GM18507 (cell line): Measurements from ENCODE around the gene ISG15.
A peak's percentile ranks its signal among the peaks of the same experiment; 100 is the strongest.
"Not testable (repeated sequence)": the region's sequence is repeated elsewhere in the genome, so short reads cannot be mapped to it uniquely, and the experiment has no call there.

Experiments used
- DNase-seq: peaks from one replicate; pipeline ENCODE4 v3.0.0; 2011; ENCODE audit warnings: low read depth; ENCODE audit not compliant: insufficient read length; ENCODE audit errors: extremely low spot score
- FAIRE-seq: peaks from 2 replicates; lab custom pipeline; 2011; peaks lifted over from hg19 to GRCh38; lab: Jason Lieb, UNC

ISG15 gene

DNA sequence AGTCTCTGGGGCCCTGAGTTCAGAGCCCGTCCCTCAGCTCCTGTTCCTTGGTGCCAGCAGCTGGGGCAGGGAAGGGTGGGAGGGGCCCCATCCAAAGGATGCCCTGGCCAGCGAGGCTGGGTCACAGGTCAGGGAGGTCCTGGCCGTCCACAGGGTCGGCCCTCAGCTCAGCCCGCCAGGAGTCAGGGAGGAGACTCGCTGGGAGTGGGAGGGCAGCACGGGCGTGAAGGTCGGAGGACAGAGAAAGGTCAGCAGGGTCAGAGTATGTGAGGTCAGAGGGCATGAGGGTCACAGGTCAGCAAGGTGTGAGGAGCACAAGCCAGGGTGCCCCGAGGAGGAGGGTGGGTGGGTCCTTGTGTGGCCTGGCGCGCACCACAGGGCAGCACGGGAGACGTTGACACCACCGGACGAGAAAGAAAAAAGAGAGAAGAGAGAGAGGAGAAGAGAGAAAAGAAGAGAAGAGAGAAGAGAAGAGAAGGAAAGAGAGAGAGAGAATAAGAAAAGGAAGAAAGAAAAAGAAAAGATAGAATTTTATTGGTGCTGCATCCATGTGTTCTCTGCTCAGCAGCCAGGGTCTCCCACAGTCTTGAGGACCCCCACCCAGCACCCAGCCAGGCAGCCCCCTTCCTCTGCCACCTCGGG lies 38.5 kb upstream of the ISG15 start:
- no peak for DNase-seq
- no peak for FAIRE-seq

GRCh38 chr1:975365-975764 lies 37.9 kb upstream of the ISG15 start:
- DNase-seq (no peak), FAIRE-seq (no peak)

DNA sequence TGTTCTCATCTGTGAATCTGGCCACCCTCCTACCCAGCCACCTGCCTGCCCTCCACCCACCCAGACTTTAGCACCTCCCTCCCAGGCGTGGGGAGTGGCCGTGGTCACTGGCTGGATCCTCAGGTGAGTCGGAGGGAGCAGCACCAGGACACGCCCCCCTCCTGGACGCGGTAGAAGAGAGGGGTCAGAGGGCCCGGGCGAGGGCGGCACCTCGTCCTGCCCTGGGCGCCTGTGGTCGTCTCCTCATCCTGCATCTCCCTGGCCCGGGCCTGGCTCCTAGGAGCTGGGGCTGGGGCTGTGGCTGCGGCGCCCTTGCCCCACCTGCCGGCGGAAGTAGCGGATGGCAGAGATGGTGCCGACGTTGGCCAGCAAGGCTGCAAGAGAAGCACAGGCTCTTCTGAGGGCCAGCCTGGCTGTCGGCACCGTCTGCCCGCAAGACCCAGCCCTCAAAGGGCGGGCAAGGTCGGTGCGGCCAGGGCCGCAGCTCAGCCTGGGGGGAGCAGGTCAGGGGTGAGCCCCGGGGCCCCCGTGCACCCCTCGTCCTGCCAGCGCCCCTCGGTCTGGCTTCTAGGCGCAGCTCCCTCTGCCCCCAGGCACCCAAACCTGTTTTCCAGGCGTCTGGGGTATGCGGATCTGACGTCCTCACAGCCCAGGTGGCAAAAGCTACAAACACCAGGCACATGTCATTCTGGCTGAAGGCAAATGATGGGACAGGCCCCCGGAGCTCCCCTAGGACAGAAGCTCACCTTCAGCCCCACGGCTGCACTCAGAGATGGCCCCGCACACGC lies 37.2 kb upstream of the ISG15 start:
- DNase-seq = peak; percentile 81
- FAIRE-seq = peak; percentile 85

GRCh38 chr1:976791-977190 lies 36.5 kb upstream of the ISG15 start:
- DNase-seq, FAIRE-seq: not testable (repeated sequence)

DNA sequence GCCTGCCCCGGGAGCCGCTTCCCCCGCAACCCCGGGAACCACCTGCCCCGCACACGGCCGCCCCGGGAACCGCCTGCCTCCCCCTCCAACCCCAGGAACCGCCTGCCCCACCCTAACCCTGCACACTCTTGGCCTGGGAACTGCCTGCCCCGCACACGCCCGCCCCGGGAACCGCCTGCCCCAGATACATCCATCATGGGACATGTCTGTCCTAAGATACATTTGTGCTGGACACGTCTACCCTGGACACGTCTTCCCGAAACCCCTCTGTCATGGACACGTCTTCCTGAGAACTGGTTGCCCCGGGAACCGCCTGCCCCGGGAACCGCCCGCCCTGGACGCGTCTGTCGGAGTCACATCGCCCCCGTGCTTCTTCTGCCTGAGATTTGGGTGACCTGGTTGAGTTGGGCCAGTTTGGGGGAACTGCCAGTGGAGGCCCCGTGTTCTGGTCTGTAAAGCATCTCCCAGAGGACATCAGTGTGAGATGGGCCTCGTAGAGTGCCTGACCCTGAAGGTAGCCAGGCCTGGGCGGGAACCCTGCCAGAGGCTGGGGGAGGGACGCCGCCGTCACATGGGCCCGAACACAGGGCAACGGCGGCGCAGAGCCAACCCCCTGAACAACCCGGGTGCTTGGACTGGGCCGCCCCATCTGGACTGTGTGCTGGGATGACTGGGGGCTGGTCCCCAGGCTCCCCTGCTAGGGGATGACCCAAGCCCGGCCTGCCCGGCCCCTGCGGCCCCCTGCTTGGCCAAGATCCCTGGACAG lies 35.0 kb upstream of the ISG15 start:
- DNase-seq (no peak), FAIRE-seq (no peak)

DNA sequence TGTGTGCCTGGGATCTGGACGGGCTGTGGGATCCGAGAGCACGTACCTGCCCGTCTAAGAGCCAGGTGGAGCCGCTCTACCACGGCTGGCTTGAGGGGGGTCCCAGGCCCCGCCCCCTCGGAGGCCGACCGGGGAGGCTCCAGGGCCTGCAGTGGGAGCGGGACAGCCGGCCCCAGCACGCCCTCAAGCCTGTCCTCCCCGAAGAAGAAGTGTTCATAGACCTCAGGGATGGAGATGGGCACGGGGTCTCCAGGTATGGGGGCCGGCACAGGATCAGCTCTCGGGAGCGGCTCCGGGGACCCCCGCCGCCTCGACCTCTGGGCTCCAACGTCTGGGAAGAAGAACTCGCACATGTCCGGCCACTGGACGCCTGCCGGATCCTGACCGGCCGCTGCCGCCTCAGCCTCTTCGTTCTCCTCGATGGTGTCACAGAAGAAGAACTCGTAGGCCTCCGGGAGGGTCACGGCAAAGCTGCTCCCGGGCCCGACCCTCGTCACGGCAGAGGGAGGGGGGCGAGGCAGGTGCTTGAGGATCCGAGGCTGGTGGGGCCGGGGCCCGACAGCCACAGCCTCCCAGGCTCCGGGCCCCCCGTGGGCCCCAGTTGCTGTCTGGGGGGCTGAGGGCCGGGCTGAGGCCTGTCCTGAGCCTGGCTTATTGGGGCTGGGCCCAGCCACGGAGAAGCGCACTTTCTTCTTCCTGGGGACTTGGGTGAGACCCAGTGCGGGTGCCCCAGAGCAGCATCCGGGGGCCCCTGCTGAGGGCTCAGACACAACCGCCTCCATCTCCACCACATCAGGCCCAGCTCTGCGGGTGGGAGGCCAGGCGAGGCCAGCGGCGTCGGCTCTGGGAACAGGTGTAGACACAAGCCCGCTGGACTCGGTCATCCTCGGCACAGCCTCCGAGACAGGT lies 34.2 kb upstream of the ISG15 start:
- no peak for FAIRE-seq
- DNase-seq = no peak

GRCh38 chr1:979744-980072 lies 33.6 kb upstream of the ISG15 start:
- DNase-seq (no peak), FAIRE-seq (no peak)

GRCh38 chr1:980137-980571 lies 33.1 kb upstream of the ISG15 start:
- DNase-seq = no peak
- no peak for FAIRE-seq

DNA sequence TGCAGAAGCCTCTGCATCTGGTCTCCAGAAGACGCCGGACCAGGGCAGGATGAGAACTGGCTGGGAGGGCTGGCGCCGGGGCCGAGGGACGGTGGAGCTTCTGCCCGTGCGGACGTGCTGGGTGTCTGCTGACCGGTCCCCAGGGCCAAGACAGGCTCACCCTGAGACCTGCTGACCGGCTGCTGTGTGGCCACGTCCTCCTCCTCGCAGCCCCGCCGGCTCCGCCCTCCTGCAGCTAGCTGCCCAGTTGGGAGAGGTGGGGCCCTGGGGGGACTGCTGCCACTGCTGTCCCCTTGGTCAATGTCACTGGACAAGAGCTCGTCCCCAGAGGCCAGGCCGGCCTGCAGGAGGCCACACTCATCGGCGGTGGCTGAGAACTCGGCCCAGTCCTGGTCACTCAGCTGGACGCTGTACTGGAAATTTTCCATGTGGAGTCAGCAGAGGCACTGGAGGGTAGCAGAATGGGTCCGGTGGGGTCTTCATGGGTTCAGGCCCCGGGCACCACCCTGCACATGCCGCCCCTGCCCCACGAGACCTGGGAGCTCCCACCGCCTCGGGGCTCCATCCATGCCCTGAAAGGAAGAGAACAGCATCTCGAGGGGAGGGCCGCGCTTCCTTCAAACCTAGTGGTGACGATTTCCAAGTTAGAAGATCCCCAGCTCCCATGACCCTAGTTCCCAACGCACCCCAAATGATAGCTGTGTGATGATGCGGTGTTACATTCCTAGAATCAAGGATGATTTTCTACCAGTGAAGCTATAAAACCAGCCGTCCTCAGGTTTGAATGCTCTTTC lies 32.5 kb upstream of the ISG15 start:
- DNase-seq (no peak), FAIRE-seq (no peak)

DNA sequence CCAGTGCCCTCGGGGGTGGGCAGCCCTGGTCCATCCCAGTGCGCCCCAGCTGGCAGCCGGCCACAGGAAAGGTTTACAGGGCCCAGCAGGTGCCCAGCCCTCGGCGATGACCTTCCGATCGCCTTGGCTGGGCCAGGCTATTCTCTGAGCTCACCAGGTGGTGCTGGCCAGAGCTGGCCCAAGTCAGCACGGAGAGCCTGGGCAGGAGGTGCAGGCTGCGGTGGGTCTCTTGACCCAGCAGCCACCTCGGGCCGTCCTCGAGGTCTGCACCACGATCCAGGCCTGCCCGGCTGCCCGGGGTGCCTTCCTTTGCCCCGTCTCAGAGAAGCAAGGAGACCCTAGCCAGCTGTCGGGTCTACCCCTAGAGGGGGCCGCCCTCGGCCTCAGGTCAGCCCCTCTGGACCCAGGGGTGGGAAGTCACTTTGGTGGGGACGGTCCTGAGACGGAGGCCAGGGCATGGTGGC lies 31.8 kb upstream of the ISG15 start:
- FAIRE-seq (no peak), DNase-seq (no peak)

DNA sequence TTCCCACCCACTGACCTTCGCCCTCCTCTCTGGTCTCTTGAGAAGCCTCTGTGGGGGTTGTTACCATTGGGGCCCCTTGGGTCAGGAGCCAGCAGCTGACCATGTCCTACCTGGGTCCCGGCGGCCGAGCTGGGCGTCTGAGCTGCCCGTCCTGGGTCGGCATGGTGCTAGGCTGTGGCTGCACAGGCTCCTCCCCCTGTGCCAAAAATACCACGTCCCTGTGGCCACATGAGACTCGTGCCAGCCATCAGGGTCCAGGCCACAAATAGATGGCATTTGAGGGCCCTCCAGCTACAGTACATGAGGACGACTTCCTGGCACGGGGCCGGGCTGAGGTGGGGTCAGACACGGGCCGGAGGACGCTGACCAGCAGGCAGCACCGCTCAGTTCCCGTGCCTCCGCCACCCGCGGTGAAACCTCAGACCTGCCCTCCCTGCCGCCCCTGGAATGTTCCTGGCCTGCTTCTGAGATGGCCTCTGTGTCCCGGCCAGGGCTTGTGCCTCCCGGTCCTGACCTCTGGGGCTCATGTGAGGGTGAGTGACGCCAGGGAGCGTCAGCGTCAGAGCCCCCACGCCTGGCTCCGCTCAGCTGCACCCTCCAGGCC lies 31.2 kb upstream of the ISG15 start, which contains the start of gene PERM1:
Gene PERM1, minus strand, starts transcription at position 139 of the 604 bp plus-strand sequence. CDS start 1,064 bp downstream, outside the sequence.
- no peak for FAIRE-seq
- DNase-seq = no peak

DNA sequence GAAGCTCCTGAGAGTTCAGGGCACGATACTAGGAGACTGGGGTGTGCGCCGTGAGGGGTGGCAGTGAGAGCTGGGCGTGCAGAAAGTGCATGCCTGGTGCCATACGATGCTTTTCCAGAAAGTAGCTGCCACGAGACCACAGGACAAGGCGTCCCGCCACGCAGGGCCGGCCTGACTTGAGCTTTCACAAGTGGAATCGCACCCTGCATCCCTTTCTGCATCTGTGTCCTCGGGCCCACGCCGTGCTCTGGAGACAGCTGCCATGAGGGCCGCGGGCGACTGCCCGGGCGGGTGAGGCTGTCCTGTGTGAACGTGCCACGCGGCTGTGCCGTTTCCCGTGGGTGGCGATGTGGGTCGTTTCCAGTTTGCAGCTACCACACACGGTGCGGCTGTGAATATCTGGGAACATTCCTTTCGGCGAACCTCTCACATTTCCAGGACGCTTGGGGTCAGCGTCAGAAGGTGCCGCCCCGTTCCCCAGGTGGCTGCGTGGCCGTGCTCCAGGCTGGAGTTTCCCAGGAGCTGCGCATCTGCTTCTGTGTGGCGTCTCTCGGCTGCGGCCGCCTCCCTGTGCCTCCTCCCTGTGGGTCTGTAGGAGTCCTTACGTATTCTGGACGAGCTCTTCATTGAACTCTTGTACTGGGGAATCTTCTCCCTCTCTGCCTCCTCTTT lies 30.4 kb upstream of the ISG15 start:
- DNase-seq = no peak
- FAIRE-seq = no peak

GRCh38 chr1:983798-984475 lies 29.4 kb upstream of the ISG15 start:
- FAIRE-seq = no peak
- DNase-seq = no peak

DNA sequence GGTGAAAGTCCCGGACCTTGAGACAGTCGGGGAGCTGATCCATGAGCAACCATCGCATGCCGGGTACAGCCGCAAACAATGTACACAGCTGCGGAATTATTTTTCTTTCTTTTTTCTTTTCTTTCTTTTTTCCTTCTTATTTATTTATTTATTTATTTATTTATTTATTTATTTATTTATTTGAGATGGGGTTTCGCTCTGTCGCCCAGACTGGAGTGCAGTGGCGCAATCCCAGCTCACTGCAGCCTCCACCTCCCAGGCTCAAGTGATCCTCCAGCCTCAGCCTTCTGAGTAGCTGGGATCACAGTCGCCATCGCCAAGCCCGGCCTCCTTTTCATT lies 28.9 kb upstream of the ISG15 start:
- DNase-seq = no peak
- FAIRE-seq = no peak

DNA sequence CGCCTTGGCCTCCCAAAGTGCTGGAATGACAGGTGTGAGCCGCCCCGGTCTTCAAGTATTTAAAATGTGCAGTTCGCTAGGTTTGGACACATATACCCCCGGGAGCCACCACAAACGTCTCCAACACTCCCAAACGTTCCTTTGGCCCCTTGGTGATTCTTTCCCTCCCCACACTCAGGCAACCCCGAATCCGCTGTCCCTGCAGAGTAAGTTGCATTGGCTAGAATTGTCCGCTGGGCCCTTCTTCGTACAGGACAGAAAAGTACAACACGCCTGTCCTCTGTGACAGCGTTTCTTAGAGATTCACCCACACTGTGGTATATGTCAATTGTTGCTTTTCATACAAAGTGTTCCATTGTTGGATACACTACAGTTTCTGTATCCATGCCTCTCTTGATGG lies 28.2 kb upstream of the ISG15 start:
- DNase-seq (no peak), FAIRE-seq (no peak)

- DNase-seq, FAIRE-seq: not testable (repeated sequence)
Measured at GRCh38 chr1:988061-988460, 25.2 kb upstream of the ISG15 start.

- not testable (repeated sequence) for DNase-seq, FAIRE-seq
Measured at GRCh38 chr1:991275-991674, 22.0 kb upstream of the ISG15 start.
